GM12891 (cell line): ENCODE measurements around the gene RCL1.

Experiments used
- POLR2A ChIP-seq: IDR thresholded peaks from 2 replicates; pipeline ENCODE4 v1.6.1; 2011; ENCODE audit warnings: low read depth, low read length, control low read depth
- POLR2AphosphoS5 ChIP-seq: IDR thresholded peaks from 2 replicates; pipeline ENCODE4 v1.6.1; 2011; ENCODE audit warnings: low read depth, low read length, control low read depth
- SPI1 ChIP-seq: IDR thresholded peaks from 2 replicates; pipeline ENCODE4 v1.6.1; 2011; ENCODE audit warnings: low read depth, low read length, control low read depth
- TAF1 ChIP-seq: IDR thresholded peaks from 2 replicates; pipeline ENCODE4 v1.6.1; 2011; ENCODE audit warnings: low read depth, low read length, control low read depth

- no peak for TF ChIP-seq POLR2AphosphoS5
- no peak for TF ChIP-seq TAF1
- no peak for TF ChIP-seq SPI1
- TF ChIP-seq POLR2A, result no peak
Measured at GRCh38 chr9:4774209-4774608, 18.5 kb upstream of the RCL1 start.
